Activated B cell treated with CpG ODN at 0.5 μM for 24 hours (primary cell): ENCODE results near the gene GOLGA3. TPM values are rescaled to one million over a fixed set of nuclear protein-coding genes. Genes with fewer than 3 reads are reported as not detected.

Experiments
- ATAC-seq: fragments of 200-7000 bp; cut with Tn5 transposase; one replicate; pipeline ENCODE4 v1.10.0; 2021; ENCODE audit warnings: low read depth, mild to moderate bottlenecking, moderate library complexity
- CTCF ChIA-PET: fragments of 350-600 bp; sonication (Branson Sonifier 250); formaldehyde crosslinking; loops from one replicate; lab custom pipeline; 2021; ENCODE audit warnings: antibody characterized with exemption; lab: Charles Lee
- POLR2A ChIA-PET: fragments of 350-600 bp; sonication (Branson Sonifier 250); formaldehyde crosslinking; loops from one replicate; lab custom pipeline; 2021; ENCODE audit warnings: antibody characterized with exemption; lab: Charles Lee
- DNase-seq: peaks from one replicate; pipeline ENCODE4 v3.0.0; 2022
- H3K27ac Mint-ChIP-seq: one replicate; pipeline ENCODE4 v1.8.0; 2020; ENCODE audit warnings: mixed read lengths
- H3K27me3 Mint-ChIP-seq: one replicate; pipeline ENCODE4 v1.8.0; 2021; ENCODE audit warnings: mixed read lengths
- H3K36me3 Mint-ChIP-seq: one replicate; pipeline ENCODE4 v1.8.0; 2021; ENCODE audit warnings: low read depth, mixed read lengths
- H3K4me1 Mint-ChIP-seq: one replicate; pipeline ENCODE4 v1.8.0; 2021; ENCODE audit warnings: mixed read lengths
- H3K4me3 Mint-ChIP-seq: one replicate; pipeline ENCODE4 v1.8.0; 2020; ENCODE audit warnings: mild to moderate bottlenecking, mixed read lengths
- H3K9me3 Mint-ChIP-seq: one replicate; pipeline ENCODE4 v1.8.0; 2020; ENCODE audit warnings: mixed read lengths
- CTCF ChIP-seq: fragments of 200-600 bp; IDR thresholded peaks from one replicate; pipeline ENCODE4 v1.8.0; 2022; ENCODE audit warnings: antibody characterized with exemption, mild to moderate bottlenecking
- intact Hi-C: fragments of 100-400 bp; cut with micrococcal nuclease; formaldehyde crosslinking; loops from one replicate; pipeline ENCODE4 v1.15.1; 2024
- total RNA-seq: library from RNA; stranded (reverse); gene quantifications from 2 replicates; pipeline ENCODE4 v1.2.3, GENCODE V29; 2022

GOLGA3 gene
- total RNA-seq, 1 donor from 2014 or later: 52.4 TPM

DNA sequence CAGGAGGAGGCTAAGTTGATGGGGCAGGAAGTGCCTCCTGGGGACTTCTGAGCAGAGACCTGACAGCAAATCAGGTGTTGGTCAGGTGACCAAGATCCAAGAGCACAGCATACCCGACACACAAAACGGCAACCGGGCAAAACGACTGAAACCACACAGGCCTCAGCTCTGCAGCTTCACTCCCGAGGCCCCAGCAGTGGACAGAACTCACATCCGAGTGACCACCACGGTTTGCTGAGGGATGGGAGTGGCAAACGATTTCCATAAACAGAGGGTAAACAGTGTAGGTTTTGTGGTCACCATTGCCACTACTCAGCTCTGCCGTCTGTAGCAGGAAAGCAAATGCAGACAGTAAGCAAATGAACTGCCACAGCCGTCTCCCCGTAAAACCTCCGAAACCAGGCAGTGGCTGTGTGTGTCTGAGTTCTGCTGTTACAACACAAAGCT is 44.3 kb upstream of the GOLGA3 start:
- no peak for DNase-seq
- Mint-ChIP-seq H3K36me3 (peaks cover 78% of the 10 kb centered on the region), H3K9me3 (no peaks in the 10 kb centered on the region), H3K4me3 (no peak overlapping the region), H3K27ac (no peak overlapping the region), H3K4me1 (peaks cover 3% of the 10 kb centered on the region), H3K27me3 (no peaks in the 10 kb centered on the region)
- no peak for ATAC-seq
- intact Hi-C loops: no loop called here
- no peak for TF ChIP-seq CTCF
- ChIA-PET CTCF (no interaction called here), POLR2A (no interaction called here)

- Mint-ChIP-seq H3K27me3 (no peaks in the 10 kb centered on the region), H3K27ac (no peak overlapping the region), H3K4me3 (no peak overlapping the region), H3K36me3 (peaks cover 79% of the 10 kb centered on the region), H3K4me1 (peaks cover 3% of the 10 kb centered on the region), H3K9me3 (no peaks in the 10 kb centered on the region)
- DNase-seq: no peak
- TF ChIP-seq CTCF: no peak
- intact Hi-C loops: no loop called here
- ChIA-PET CTCF (no interaction called here), POLR2A (no interaction called here)
- no peak for ATAC-seq
Measured at GRCh38 chr12:132872073-132872855, 43.6 kb upstream of the GOLGA3 start.

DNA sequence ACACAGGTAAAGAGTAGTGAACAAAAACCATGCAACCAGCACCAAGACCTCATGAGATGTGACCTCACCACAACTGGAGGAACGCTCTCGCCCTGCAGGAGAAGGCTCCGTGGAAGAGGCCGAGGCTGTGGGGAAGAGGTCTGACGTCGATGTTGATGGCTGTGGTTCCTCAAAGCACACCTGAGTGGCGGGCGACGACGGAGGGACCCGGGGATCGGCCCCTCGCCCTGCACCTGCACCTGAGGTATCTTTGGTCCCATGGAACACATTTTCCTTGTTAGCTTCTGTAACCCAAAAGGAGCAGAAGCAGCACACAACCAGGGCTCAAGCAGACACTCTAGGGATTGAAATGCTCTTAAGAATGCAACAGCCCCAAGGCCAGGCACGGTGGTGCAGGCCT is 40.9 kb upstream of the GOLGA3 start:
- TF ChIP-seq CTCF: no peak
- ChIA-PET POLR2A (no interaction called here), CTCF (no interaction called here)
- ATAC-seq (no peak), DNase-seq (no peak)
- no peak overlapping the region for H3K4me3 Mint-ChIP-seq
- H3K27ac Mint-ChIP-seq: no peak overlapping the region
- H3K4me1 Mint-ChIP-seq: peaks cover 3% of the 10 kb centered on the region
- no peaks in the 10 kb centered on the region for H3K27me3 Mint-ChIP-seq
- H3K36me3 Mint-ChIP-seq: peaks cover 75% of the 10 kb centered on the region
- intact Hi-C loops: no loop called here
- H3K9me3 Mint-ChIP-seq: no peaks in the 10 kb centered on the region

DNA sequence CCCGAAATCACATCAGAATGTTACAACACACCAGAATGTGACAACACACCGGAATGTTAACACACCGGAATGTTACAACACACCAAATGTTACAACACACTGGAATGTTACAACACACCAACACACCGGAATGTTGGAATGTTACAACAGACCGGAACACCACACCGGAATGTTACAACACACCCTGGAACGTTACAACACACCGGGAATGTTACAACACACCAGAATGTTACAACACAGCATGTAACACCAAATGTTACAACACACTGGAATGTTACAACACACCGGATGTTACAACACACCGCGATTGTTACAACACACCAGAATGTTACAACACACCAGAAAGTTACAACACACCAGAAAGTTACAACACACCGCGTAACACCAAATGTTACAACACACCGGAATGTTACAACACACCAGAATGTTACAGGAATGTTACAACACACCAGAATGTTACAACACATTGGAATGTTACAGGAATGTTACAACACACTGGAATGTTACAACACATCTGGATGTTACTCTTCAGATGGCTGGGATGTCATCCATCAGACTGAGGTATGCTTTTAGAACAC is 37.7 kb upstream of the GOLGA3 start:
- no peak overlapping the region for H3K27ac Mint-ChIP-seq
- DNase-seq (no peak), ATAC-seq (no peak)
- no peak overlapping the region for H3K4me3 Mint-ChIP-seq
- ChIA-PET CTCF (no interaction called here), POLR2A (no interaction called here)
- H3K9me3 Mint-ChIP-seq: no peaks in the 10 kb centered on the region
- no peak for TF ChIP-seq CTCF
- no peaks in the 10 kb centered on the region for H3K4me1 Mint-ChIP-seq
- peaks cover 61% of the 10 kb centered on the region for H3K36me3 Mint-ChIP-seq
- intact Hi-C loops: no loop called here
- H3K27me3 Mint-ChIP-seq: no peaks in the 10 kb centered on the region

DNA sequence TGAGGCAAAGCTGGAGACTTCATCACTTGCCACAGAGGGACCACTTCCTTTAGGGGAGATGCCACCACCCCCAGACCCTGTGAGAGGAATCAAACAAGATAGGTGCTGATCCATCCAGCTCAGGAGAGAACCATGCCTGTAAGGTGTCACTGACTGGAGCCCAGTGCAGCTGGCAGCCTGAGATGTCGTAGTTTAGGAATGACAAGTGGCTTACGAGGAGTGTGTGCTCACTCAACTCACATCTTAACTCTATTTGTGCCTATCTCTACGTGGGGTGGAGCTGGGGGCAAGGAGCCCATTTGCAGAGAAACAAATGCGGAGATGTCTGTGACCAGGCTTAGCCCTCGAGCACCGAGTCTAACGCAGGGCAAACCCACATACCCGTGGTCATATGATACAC is 32.9 kb upstream of the GOLGA3 start:
- H3K36me3 Mint-ChIP-seq: peaks cover 55% of the 10 kb centered on the region
- no peak overlapping the region for H3K4me3 Mint-ChIP-seq
- TF ChIP-seq CTCF: no peak
- no peaks in the 10 kb centered on the region for H3K4me1 Mint-ChIP-seq
- no peaks in the 10 kb centered on the region for H3K9me3 Mint-ChIP-seq
- H3K27ac Mint-ChIP-seq: no peak overlapping the region
- intact Hi-C loops: no loop called here
- no peak for DNase-seq
- ChIA-PET POLR2A (no interaction called here), CTCF (no interaction called here)
- H3K27me3 Mint-ChIP-seq: no peaks in the 10 kb centered on the region
- ATAC-seq: no peak
